ENCODE data around the gene STARD9.

DNA sequence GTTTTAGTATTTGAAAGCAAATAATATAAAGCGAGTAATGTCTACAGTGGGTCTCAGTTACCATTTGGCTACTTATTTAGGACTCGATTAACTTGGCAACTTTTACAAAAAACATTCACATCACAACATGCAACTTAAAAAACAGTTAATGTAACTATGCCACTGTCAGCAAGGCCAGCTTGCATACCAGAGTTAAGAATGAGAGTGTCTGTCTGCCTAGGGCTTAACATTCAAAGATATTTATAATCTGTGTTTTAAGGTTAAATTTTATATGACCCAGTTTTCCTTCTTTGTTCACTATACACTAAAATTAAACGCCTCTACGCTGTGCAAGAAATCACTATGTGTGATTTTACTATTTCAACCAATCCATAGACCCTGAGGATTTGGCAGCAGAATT is 166.7 kb downstream of the STARD9 start:
- TF ChIP-seq CEBPB (IDR thresholded peaks at IDR 0.05; ENCODE audit: borderline replicate concordance in 1 of 2, low read depth in 2 of 2, low read length in 2 of 2), result no peak
- TF ChIP-seq JUND (IDR thresholded peaks at IDR 0.05; ENCODE audit: low read depth, low read length), result no peak
- TF ChIP-seq REST (IDR thresholded peaks at IDR 0.05; ENCODE audit: low read depth, low read length), result no peak
- TF ChIP-seq, protein P1, sequence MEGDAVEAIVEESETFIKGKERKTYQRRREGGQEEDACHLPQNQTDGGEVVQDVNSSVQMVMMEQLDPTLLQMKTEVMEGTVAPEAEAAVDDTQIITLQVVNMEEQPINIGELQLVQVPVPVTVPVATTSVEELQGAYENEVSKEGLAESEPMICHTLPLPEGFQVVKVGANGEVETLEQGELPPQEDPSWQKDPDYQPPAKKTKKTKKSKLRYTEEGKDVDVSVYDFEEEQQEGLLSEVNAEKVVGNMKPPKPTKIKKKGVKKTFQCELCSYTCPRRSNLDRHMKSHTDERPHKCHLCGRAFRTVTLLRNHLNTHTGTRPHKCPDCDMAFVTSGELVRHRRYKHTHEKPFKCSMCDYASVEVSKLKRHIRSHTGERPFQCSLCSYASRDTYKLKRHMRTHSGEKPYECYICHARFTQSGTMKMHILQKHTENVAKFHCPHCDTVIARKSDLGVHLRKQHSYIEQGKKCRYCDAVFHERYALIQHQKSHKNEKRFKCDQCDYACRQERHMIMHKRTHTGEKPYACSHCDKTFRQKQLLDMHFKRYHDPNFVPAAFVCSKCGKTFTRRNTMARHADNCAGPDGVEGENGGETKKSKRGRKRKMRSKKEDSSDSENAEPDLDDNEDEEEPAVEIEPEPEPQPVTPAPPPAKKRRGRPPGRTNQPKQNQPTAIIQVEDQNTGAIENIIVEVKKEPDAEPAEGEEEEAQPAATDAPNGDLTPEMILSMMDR (IDR thresholded peaks at IDR 0.05 in 2 of 3, conservative IDR thresholded peaks at IDR 0.05 in 1 of 3; ENCODE audit: control insufficient read depth in 2 of 3, extremely low read depth in 1 of 3, insufficient read depth in 1 of 3, low read depth in 3 of 3, low read length in 3 of 3), result no peak
- TF ChIP-seq POLR2AphosphoS5 (IDR thresholded peaks at IDR 0.05; ENCODE audit: low read length), result no peak
- no peak for TF ChIP-seq TCF12 (IDR thresholded peaks at IDR 0.05; ENCODE audit: low read depth, low read length)
- no peak for TF ChIP-seq USF2 (IDR thresholded peaks at IDR 0.05; ENCODE audit: borderline replicate concordance, low read depth, low read length)

Measured in GM12878 (cell line).